GM08714 (cell line): ENCODE measurements around the gene SIRT7.

Experiments
- H3K4me3 ChIP-seq: fragments of 200-500 bp; sonication (Bioruptor generic); 2 replicates; pipeline ENCODE4 v1.5.1; 2014; ENCODE audit warnings: mild to moderate bottlenecking, low read length, inconsistent platforms
- ZNF274 ChIP-seq: IDR thresholded peaks from 2 replicates; pipeline ENCODE4 v1.6.1; 2012; ENCODE audit warnings: mild to moderate bottlenecking, low read depth, low read length

SIRT7 gene

DNA sequence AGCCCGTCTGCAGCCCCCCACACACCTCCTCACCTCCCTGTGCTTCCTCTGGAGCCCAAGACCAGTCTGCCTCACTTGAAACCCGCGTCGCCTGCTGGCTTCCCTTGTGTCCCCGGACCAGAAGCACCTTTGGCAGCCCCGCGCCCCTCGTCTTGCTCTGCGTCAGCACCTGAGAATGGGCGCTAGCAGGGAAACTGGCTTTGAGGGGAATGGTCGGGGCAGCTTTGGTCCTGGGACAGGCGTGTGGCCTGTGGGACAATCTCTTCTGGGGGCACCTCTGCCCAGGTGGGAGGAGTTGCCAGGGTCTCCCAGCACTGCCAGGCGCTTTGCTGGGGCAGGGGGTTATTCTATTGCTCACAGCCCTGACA lies 13.2 kb upstream of the SIRT7 start:
- no peak overlapping the region for H3K4me3 ChIP-seq
- TF ChIP-seq ZNF274: no peak

- no peak overlapping the region for H3K4me3 ChIP-seq
- no peak for TF ChIP-seq ZNF274
Observed at GRCh38 chr17:81930142-81931125, 12.5 kb upstream of the SIRT7 start.

- H3K4me3 ChIP-seq: no peak overlapping the region
- no peak for TF ChIP-seq ZNF274
Observed at GRCh38 chr17:81929253-81930141, 11.5 kb upstream of the SIRT7 start.

DNA sequence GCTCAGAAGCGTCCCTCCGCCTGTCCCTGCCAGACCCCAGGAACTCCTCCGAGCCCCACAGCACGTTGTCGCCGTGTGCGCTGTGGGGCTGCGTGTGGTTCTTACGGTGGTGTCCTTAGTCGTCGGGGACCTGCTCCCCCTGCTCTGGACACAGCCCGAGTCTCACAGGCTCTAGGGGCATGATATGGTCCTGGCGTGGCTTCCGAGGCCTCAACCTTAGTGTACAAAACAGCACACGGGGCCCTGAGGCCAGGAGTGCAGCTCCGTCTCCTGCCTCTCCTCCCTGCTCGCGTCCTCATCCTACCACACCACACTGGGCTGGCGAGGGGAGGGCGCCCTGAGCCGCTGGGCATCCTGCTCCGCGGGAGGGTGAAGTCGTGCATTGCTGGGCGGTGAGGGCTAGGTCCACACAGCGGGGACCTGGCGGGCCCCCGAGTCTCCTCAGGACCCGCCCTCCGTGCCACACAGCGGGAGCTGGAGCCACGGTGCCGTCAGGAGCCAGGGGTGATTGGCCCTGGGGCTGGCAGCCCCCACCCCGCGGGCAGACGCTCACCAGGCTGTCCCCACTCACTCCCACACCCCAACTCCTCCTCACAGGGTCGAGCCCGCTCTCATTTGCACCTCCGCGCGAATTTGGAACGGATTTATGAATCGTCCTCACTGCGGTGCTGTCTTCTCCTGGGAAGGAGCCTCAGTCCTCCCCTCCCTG lies 10.7 kb upstream of the SIRT7 start:
- peak overlapping the region; percentile 56; the same call in 1 of the 2 replicates for H3K4me3 ChIP-seq

DNA sequence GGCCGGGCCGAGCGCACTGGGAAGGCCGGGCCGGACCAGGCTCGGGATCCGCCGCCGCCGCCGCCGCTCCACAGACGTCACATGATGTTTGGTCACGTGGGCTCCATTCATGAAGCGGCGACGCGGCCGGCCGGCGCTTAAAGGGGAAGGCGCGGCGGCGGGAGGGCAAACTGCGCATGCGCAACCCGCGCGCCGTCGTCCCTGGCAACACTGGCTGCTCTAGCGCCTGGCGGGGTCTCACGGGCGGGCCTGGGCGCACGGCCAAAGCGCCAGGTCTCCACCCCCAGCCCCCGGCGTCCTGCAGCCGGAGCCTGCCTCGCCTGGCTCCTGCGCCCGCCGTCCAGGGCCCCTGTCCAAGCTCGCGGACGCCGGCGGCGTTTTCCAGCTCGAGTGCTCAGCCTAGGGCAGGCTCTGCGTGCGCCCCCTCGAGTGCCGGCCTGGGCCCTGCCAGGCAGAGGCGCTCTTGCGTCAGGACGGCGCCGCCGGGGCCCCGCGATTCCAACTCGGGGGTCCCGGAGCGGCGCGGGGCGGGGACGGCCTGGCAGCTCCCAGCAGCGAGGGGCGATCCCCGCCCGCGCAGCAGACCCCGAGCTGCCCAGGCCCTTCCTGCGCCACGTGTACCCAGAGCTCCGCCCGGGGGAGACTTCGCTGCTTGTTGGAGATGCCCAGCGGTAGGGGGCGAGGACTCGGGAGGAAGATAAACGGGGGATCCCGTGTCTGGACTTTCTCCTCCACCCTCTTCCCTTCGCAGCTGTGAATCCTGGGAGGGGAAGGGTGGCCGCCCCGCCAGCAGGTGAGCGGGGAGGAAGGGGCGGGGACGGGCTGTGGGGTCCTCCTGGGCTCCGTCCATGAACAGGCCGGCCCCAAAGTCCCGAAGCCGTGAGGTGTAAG lies 9.9 kb upstream of the SIRT7 start, which contains the start of gene MAFG:
TSS of gene MAFG (minus strand) at position 83 of the 891 bp plus-strand sequence. CDS start 4,550 bp downstream, outside the sequence.
- no peak for TF ChIP-seq ZNF274
- peak within 1 kb of the TSS; percentile 74 for H3K4me3 ChIP-seq

More for the DNA sequence above, 10.7 kb upstream of the SIRT7 start:
- no peak for TF ChIP-seq ZNF274

DNA sequence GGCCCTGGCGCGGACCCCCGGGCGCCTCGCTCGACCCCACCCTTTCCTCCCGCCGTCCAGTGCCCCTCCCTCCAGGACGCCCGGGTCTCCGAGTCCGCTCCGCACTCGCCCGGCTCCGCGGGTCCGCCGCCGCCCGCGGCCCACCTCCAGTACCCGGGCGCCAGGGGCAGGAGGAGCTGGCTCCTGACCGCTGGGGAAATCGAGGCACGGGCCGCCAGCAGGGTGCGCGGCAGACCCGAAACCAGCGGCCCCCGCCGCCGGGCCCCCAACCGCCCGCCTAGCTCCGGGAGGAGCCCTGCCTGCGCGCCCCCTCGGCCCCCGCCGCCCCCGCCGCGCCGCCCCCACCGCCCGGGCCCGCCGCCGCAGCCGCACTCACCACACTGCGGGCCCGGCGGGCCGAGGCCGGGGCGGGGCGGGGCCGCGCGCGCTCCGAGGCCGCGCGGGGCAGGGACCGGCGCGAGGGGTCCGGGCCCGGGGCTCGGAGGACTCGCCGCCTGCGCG lies 9.2 kb upstream of the SIRT7 start:
- H3K4me3 ChIP-seq: peak overlapping the region; percentile 74
- TF ChIP-seq ZNF274: no peak

DNA sequence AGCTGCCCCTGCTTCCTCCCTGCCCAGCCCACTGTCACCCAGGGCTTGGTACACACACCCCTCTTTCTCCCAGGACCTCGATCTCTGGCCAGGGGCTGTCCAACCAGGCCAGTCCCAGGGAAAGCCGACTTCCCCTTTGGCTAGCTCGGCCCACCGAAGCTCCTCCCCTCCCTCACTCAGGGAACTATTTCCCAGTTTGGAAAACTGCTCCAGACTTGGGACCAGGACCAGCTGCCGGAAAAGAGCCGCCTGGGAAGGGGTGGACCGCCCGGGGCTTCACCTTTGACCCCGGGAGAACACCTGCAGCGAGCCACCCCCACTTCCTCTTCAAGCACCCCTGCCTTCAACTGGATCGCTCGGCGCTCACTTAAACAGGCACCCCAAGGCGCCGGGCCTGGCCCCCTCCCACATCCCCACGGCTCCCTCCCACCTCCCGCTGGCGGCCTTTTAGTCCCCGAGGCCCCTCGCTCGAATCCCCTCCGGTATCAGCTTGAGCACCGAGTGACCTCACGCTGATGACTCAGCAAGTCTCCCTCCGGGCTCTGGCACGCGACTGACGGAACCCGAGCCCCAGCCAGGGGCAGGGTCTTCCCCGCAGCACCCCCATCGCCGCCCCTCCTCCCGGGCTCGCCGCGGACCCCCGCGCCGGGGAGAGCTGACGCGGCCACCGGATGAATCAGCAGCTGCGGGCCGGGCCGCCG lies 8.6 kb upstream of the SIRT7 start:
- H3K4me3 ChIP-seq: peak overlapping the region; percentile 74
- TF ChIP-seq ZNF274: no peak

DNA sequence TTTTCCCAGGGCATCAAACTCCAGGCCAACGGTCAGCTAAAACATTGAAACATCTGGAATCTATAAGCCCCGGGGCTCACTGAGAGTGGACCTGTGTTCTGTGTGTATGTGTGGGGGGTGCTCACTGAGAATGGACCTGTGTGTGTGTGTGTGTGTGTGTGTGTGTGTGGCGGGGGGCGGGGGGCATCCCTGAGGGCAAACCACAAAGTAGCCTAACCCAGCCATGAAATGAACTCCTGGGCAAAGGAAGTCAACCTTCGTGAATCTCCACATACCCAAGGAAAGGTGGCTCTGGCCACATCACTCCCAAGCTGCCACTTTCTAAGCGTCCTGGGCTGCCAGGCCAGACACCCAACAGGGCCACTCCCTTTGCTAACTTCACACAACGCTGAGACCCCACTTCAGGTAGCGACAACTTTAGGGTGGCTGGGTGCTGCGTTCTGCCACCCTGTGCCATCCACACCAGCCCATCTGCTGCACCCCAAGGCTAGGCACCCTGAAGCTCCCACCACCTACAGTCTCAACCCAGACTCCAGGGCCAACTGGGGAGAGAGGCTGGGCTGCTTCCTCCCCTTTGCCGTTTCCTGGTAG lies 8.0 kb upstream of the SIRT7 start:
- H3K4me3 ChIP-seq: peak overlapping the region; percentile 74
- TF ChIP-seq ZNF274: no peak

DNA sequence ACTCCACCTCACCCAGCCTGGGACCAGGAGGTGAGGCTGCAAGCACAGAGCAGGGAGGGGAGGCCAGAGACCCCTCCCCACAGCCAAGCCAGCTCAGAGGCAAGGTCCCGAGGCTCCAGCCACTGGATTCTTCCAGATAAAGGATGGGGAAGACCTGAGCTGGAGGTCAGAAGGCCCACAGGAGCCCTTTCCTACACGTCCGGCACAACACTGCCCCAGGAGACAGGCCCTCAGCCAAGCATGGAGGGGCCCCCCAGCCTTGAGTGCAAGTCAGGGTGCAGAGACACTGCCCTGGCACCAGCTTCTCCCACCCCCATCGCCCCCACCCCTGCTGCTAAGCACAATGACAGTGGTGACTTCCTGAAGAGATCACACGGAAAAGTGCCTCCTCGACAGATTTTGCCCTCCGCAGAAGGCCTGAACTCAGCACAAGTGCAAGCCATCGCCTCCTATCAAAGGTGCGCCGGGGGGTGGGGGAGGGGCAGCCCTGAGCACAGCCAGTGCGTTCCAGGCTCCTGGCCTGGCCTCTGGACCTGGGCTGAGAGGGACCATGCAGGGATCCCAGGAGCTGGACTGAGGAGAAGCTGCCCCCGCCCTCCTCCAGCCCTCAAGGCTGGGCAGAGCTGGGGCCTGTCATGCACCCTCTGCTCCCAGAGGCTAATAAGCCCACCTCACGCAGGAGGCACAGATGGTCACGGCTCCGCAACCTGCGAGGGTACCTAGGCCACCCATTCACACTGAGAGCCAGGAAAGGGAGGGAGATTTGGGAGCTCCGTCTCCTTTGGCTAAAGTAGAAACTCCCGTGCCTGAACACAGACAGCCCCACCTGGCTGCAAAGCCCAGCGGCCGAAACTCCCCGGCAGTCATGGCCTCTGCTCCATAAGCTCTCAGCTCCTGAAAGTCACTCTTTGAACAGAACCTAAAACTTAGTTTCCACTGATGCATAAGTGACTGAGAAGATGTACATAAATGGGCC lies 6.9 kb upstream of the SIRT7 start:
- TF ChIP-seq ZNF274: no peak
- no peak overlapping the region; the same call in 1 of the 2 replicates for H3K4me3 ChIP-seq

- no peak for TF ChIP-seq ZNF274
- H3K4me3 ChIP-seq: peak overlapping the region; percentile 17; the same call in 1 of the 2 replicates
Observed at GRCh38 chr17:81923302-81924260, 5.6 kb upstream of the SIRT7 start.
